GM23338 (cell line): Measurements from ENCODE around the gene SLC4A9. TPM values are rescaled to one million over a fixed set of nuclear protein-coding genes. Genes with fewer than 3 reads are reported as not detected.

Source experiments
- ATAC-seq: fragments of 200-7000 bp; cut with Tn5 transposase; 3 replicates; pipeline ENCODE4 v1.9.1; 2020
- DNase-seq: peaks from one replicate; pipeline ENCODE4 v3.0.0-alpha.2; 2015; ENCODE audit warnings: low spot score
- H2AFZ ChIP-seq: fragments of 200-600 bp; sonication (generic); 2 replicates; pipeline ENCODE4 v1.8.0; 2016; ENCODE audit warnings: antibody characterized with exemption, mild to moderate bottlenecking, moderate library complexity
- H3F3A ChIP-seq: fragments of 200-600 bp; sonication (generic); replicated peaks from 2 replicates; pipeline ENCODE4 v1.8.0; 2017; ENCODE audit warnings: antibody characterized with exemption, mixed run types, low read depth
- H3K27ac ChIP-seq: fragments of 200-600 bp; sonication (generic); 2 replicates; pipeline ENCODE4 v1.6.1; 2016; ENCODE audit warnings: low read depth
- H3K27me3 ChIP-seq: fragments of 200-600 bp; sonication (generic); 2 replicates; pipeline ENCODE4 v1.8.0; 2016; ENCODE audit warnings: mild to moderate bottlenecking, mixed run types, moderate library complexity; ENCODE audit not compliant: insufficient read depth
- H3K36me3 ChIP-seq: fragments of 200-600 bp; sonication (generic); 2 replicates; pipeline ENCODE4 v1.8.0; 2016; ENCODE audit warnings: mild to moderate bottlenecking; ENCODE audit not compliant: insufficient read depth
- H3K4me1 ChIP-seq: fragments of 200-600 bp; sonication (generic); 2 replicates; pipeline ENCODE4 v1.8.0; 2016; ENCODE audit warnings: mild to moderate bottlenecking, moderate library complexity; ENCODE audit not compliant: insufficient read depth
- H3K4me2 ChIP-seq: fragments of 200-600 bp; sonication (generic); 2 replicates; pipeline ENCODE4 v1.7.1; 2017; ENCODE audit warnings: mixed run types
- H3K4me3 ChIP-seq: fragments of 200-600 bp; sonication (generic); 2 replicates; pipeline ENCODE4 v1.6.1; 2016; ENCODE audit warnings: mixed run types
- H3K79me2 ChIP-seq: fragments of 200-600 bp; sonication (generic); replicated peaks from 2 replicates; pipeline ENCODE4 v1.8.0; 2017; ENCODE audit warnings: mild to moderate bottlenecking; ENCODE audit not compliant: insufficient read depth
- H3K9me2 ChIP-seq: fragments of 200-600 bp; sonication (generic); 2 replicates; pipeline ENCODE4 v1.8.0; 2017; ENCODE audit not compliant: insufficient read depth
- H4K20me1 ChIP-seq: fragments of 200-600 bp; sonication (generic); replicated peaks from 2 replicates; pipeline ENCODE4 v1.8.0; 2017; ENCODE audit warnings: mild to moderate bottlenecking; ENCODE audit not compliant: insufficient read depth
- H3K27ac Mint-ChIP-seq: 2 replicates; pipeline ENCODE4 v1.8.0; 2020; ENCODE audit warnings: inconsistent platforms, mild to moderate bottlenecking, moderate library complexity, mixed read lengths
- H3K27me3 Mint-ChIP-seq: 3 replicates; pipeline ENCODE4 v1.8.0; 2022; ENCODE audit warnings: low read depth, mild to moderate bottlenecking, moderate library complexity, mixed read lengths, inconsistent platforms; ENCODE audit not compliant: insufficient read depth, poor library complexity
- H3K36me3 Mint-ChIP-seq: 3 replicates; pipeline ENCODE4 v1.8.0; 2021; ENCODE audit warnings: low read depth, mild to moderate bottlenecking, inconsistent platforms, moderate library complexity, mixed read lengths
- H3K4me1 Mint-ChIP-seq: 3 replicates; pipeline ENCODE4 v1.8.0; 2020; ENCODE audit warnings: mild to moderate bottlenecking, inconsistent platforms, mixed read lengths
- H3K4me3 Mint-ChIP-seq: 3 replicates; pipeline ENCODE4 v1.8.0; 2021; ENCODE audit warnings: moderate library complexity, mild to moderate bottlenecking, inconsistent platforms, mixed read lengths
- H3K9me3 Mint-ChIP-seq: 3 replicates; pipeline ENCODE4 v1.8.0; 2020; ENCODE audit warnings: moderate library complexity, mild to moderate bottlenecking, inconsistent platforms, mixed read lengths
- CTCF ChIP-seq, 2 experiments: fragments of 200-600 bp in 1 of 2; sonication (generic) in 1 of 2; conservative IDR thresholded peaks; 2 replicates each; pipeline versions ENCODE4 v1.5.1 to v1.6.1; 2016 to 2017; ENCODE audit warnings: antibody characterized with exemption in 2 of 2, low read depth in 2 of 2, mild to moderate bottlenecking in 2 of 2, moderate library complexity in 1 of 2
- EZH2 ChIP-seq: fragments of 200-600 bp; sonication (generic); IDR thresholded peaks from one replicate; pipeline ENCODE4 v1.8.0; 2017; ENCODE audit warnings: antibody characterized with exemption, mild to moderate bottlenecking, low read depth; ENCODE audit not compliant: unreplicated experiment
- EZH2phosphoT487 ChIP-seq: fragments of 200-600 bp; sonication (generic); IDR thresholded peaks from one replicate; pipeline ENCODE4 v1.8.1; 2018; ENCODE audit warnings: antibody characterized with exemption; ENCODE audit not compliant: unreplicated experiment
- JUNB ChIP-seq: IDR thresholded peaks from one replicate; pipeline ENCODE4 v1.6.1; 2016; ENCODE audit warnings: antibody characterized with exemption; ENCODE audit not compliant: unreplicated experiment
- NANOG ChIP-seq: IDR thresholded peaks from 2 replicates; pipeline ENCODE4 v1.6.1; 2016; ENCODE audit warnings: antibody characterized with exemption, borderline replicate concordance
- REST ChIP-seq: IDR thresholded peaks from one replicate; pipeline ENCODE4 v1.6.1; 2018; ENCODE audit warnings: antibody characterized with exemption; ENCODE audit not compliant: unreplicated experiment
- STAT1 ChIP-seq: IDR thresholded peaks from one replicate; pipeline ENCODE4 v1.6.1; 2016; ENCODE audit warnings: antibody characterized with exemption; ENCODE audit not compliant: unreplicated experiment
- ZNF114 ChIP-seq: fragments of 250-450 bp; sonication (Bioruptor Pico); IDR thresholded peaks from 2 replicates; pipeline ENCODE4 v1.5.0; 2020; ENCODE audit warnings: mild to moderate bottlenecking, moderate library complexity
- ZNF331 ChIP-seq: fragments of 250-450 bp; sonication (Bioruptor Pico); IDR thresholded peaks from 2 replicates; pipeline ENCODE4 v1.5.0; 2020; ENCODE audit warnings: low read depth, mild to moderate bottlenecking, moderate library complexity
- polyA plus RNA-seq: library from polyadenylated mRNA; unstranded; fragments of >200 nt; fragmentation: Nextera tagmentation; extraction: Ambion mirVana; gene quantifications from 2 replicates; pipeline ENCODE4 v1.2.1, GENCODE V29; 2016
- total RNA-seq: library from RNA; depleted of rRNA; stranded (reverse); fragments of >200 nt; shearing (Covaris generic); gene quantifications from 2 replicates; pipeline ENCODE4 v1.2.3, GENCODE V29; 2014

The SLC4A9 gene
- total and polyA plus RNA-seq, 2 experiments from 2014 or later, result 0.08 TPM; not detected in 1

GRCh38 chr5:140393738-140394137 lies 33.7 kb downstream of the SLC4A9 start:
- H3K4me1 Mint-ChIP-seq, result peaks cover 4% of the 10 kb centered on the region; the same call in 2 of the 3 replicates
- no peak overlapping the region for H2AFZ ChIP-seq
- TF ChIP-seq STAT1 (no peak), EZH2phosphoT487 (no peak), ZNF331 (CRISPR knock-in tag) (no peak), REST (no peak)
- no peaks in the 10 kb centered on the region for H3K36me3 ChIP-seq
- ATAC-seq (no peak), DNase-seq (no peak)
- peaks cover 7% of the 10 kb centered on the region for H3K4me1 ChIP-seq
- H3K27me3 ChIP-seq, result no peaks in the 10 kb centered on the region
- no peaks in the 10 kb centered on the region for H3F3A ChIP-seq
- H3K79me2 ChIP-seq, result peaks cover 13% of the 10 kb centered on the region; the same call in 1 of the 2 replicates
- no peak overlapping the region for H3K4me2 ChIP-seq
- H3K4me3 ChIP-seq, result no peak overlapping the region
- H3K9me3 Mint-ChIP-seq, result no peaks in the 10 kb centered on the region
- no peak overlapping the region for H3K27ac ChIP-seq
- 0 out of 2 replicates have a peak, but pooled peaks cover 3% of the 10 kb centered on the region for H3K9me2 ChIP-seq
- no peaks in the 10 kb centered on the region for H4K20me1 ChIP-seq
- H3K4me3 Mint-ChIP-seq, result no peak overlapping the region
- H3K27me3 Mint-ChIP-seq, result peaks cover 2% of the 10 kb centered on the region
- no peak overlapping the region for H3K27ac Mint-ChIP-seq
- no peaks in the 10 kb centered on the region for H3K36me3 Mint-ChIP-seq

- ATAC-seq (no peak), DNase-seq (no peak)
- Histone ChIP-seq H4K20me1 (0 out of 2 replicates have a peak, but pooled peaks cover 4% of the 10 kb centered on the region), H3K27ac (0 out of 2 replicates have a peak overlapping the region, but pooled peaks have one; percentile 2), H3K36me3 (no peaks in the 10 kb centered on the region), H3K27me3 (no peaks in the 10 kb centered on the region), H3K4me3 (peak overlapping the region; percentile 31; the same call in 1 of the 2 replicates), H3K9me2 (no peaks in the 10 kb centered on the region), H3K4me2 (peak overlapping the region; percentile 93), H3K4me1 (peaks cover 16% of the 10 kb centered on the region), H3K79me2 (peaks cover 39% of the 10 kb centered on the region), H2AFZ (no peak overlapping the region), H3F3A (peaks cover 4% of the 10 kb centered on the region; the same call in 1 of the 2 replicates)
- Mint-ChIP-seq H3K27ac (peak overlapping the region; percentile 72), H3K4me3 (peak overlapping the region; percentile 10; the same call in 1 of the 3 replicates), H3K9me3 (no peaks in the 10 kb centered on the region; the same call in 2 of the 3 replicates), H3K4me1 (peaks cover 8% of the 10 kb centered on the region), H3K36me3 (peaks cover 4% of the 10 kb centered on the region; the same call in 2 of the 3 replicates), H3K27me3 (peaks cover 18% of the 10 kb centered on the region)
- no peak for TF ChIP-seq REST
- no peak for TF ChIP-seq NANOG
- TF ChIP-seq EZH2, result no peak
- no peak for TF ChIP-seq ZNF114 (CRISPR knock-in tag)
- no peak for TF ChIP-seq ZNF331 (CRISPR knock-in tag)
- no peak for TF ChIP-seq STAT1
- no peak for TF ChIP-seq JUNB
- no peak for TF ChIP-seq CTCF (conservative IDR thresholded peaks at IDR 0.05; ENCODE audit: low read depth in 2 of 2)
These were observed 38.4 kb downstream of the SLC4A9 start for GRCh38 chr5:140398379-140398811.
